HL-60 (cell line): Measurements from ENCODE around the gene CD1C.

Experiments
- CTCF ChIP-seq: IDR thresholded peaks from one replicate; pipeline ENCODE4 v1.5.1; 2011; ENCODE audit warnings: low read length, control low read depth, inconsistent platforms; ENCODE audit not compliant: insufficient read depth
- POLR2AphosphoS5 ChIP-seq: IDR thresholded peaks from 2 replicates; pipeline ENCODE4 v1.6.1; 2012; ENCODE audit warnings: low read depth
- REST ChIP-seq: IDR thresholded peaks from 2 replicates; pipeline ENCODE4 v1.6.1; 2012; ENCODE audit warnings: low read depth; ENCODE audit not compliant: insufficient replicate concordance
- SPI1 ChIP-seq: IDR thresholded peaks from 2 replicates; pipeline ENCODE4 v1.6.1; 2012; ENCODE audit warnings: low read depth, mild to moderate bottlenecking, borderline replicate concordance

GRCh38 chr1:158331106-158331425 is 41.3 kb downstream of the CD1C start:
- TF ChIP-seq REST (no peak), POLR2AphosphoS5 (no peak), SPI1 (no peak), CTCF (no peak)
